OCI-LY3 (cell line): ENCODE data around the gene MTHFSD.

Source experiments
- EZH2phosphoT487 ChIP-seq: fragments of 200-600 bp; shearing (Covaris generic); IDR thresholded peaks from 2 replicates; pipeline ENCODE4 v1.6.1; 2018; ENCODE audit warnings: antibody characterized with exemption, mixed run types, low read depth
- TF ChIP-seq, protein P1 (sequence below): fragments of 200-600, 300-600 bp; sonication (generic); IDR thresholded peaks from 2 replicates; pipeline ENCODE4 v1.5.1; 2014; ENCODE audit warnings: antibody characterized with exemption, low read length, low read depth

DNA sequence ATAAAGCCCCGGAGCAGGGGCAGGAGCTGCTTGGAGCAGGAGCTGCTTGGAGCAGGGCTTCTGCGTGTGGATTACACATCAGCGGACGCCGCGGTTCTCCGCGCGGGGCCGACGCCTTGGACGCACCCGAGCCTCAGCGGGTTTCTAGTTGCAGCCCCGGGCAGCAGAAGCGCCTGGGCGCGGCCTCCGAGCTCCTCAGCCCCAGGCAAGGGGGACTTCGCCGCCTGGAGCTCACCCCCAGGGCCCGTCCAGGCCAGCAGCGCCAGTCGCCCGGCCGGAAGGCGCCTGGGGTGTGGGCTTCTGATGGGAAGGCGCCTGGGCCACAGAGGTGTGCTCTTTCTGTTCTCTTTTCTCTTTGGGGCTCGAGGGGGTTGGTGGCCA lies 38.4 kb downstream of the MTHFSD start:
- TF ChIP-seq, protein P1, sequence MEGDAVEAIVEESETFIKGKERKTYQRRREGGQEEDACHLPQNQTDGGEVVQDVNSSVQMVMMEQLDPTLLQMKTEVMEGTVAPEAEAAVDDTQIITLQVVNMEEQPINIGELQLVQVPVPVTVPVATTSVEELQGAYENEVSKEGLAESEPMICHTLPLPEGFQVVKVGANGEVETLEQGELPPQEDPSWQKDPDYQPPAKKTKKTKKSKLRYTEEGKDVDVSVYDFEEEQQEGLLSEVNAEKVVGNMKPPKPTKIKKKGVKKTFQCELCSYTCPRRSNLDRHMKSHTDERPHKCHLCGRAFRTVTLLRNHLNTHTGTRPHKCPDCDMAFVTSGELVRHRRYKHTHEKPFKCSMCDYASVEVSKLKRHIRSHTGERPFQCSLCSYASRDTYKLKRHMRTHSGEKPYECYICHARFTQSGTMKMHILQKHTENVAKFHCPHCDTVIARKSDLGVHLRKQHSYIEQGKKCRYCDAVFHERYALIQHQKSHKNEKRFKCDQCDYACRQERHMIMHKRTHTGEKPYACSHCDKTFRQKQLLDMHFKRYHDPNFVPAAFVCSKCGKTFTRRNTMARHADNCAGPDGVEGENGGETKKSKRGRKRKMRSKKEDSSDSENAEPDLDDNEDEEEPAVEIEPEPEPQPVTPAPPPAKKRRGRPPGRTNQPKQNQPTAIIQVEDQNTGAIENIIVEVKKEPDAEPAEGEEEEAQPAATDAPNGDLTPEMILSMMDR = no peak
- TF ChIP-seq EZH2phosphoT487 = no peak
